CD4-positive, alpha-beta memory T cell (primary cell): ENCODE data around the gene SLC22A5. TPM values are rescaled to one million over a fixed set of nuclear protein-coding genes. Genes with fewer than 3 reads are reported as not detected.

ENCODE experiments used
- CTCF ChIA-PET: fragments of 350-600 bp; sonication (Branson Sonifier 250); formaldehyde crosslinking; loops from one replicate; lab custom pipeline; 2021; ENCODE audit warnings: inconsistent platforms; ENCODE audit not compliant: partially characterized antibody; lab: Charles Lee
- POLR2A ChIA-PET: fragments of 350-600 bp; sonication (Branson Sonifier 250); formaldehyde crosslinking; loops from one replicate; lab custom pipeline; 2021; ENCODE audit not compliant: partially characterized antibody; lab: Charles Lee
- DNase-seq, 5 donors: peaks; one replicate each; pipeline versions ENCODE4 v3.0.0 to v3.0.0-alpha.2; 2020 to 2022; ENCODE audit warnings: mixed read lengths in 1 of 5
- H3K27ac ChIP-seq: one replicate; pipeline ENCODE4 v1.7.0; 2013; ENCODE audit warnings: low read depth, low read length
- H3K27me3 ChIP-seq: 2 replicates; pipeline ENCODE4 v1.7.0; 2013; ENCODE audit warnings: mild to moderate bottlenecking, low read length, moderate library complexity; ENCODE audit not compliant: insufficient read depth
- H3K36me3 ChIP-seq: 2 replicates; pipeline ENCODE4 v1.7.0; 2013; ENCODE audit warnings: mild to moderate bottlenecking, low read length, moderate library complexity; ENCODE audit not compliant: insufficient read depth
- H3K4me1 ChIP-seq: 2 replicates; pipeline ENCODE4 v1.7.0; 2013; ENCODE audit warnings: mild to moderate bottlenecking, low read length, moderate library complexity; ENCODE audit not compliant: insufficient read depth
- H3K4me3 ChIP-seq, 2 donors: one replicate each; pipeline ENCODE4 v1.7.0; 2013; ENCODE audit warnings: low read length in 2 of 2, mild to moderate bottlenecking in 1 of 2
- H3K9me3 ChIP-seq, 2 donors: one replicate each; pipeline ENCODE4 v1.7.0; 2013; ENCODE audit warnings: low read length in 2 of 2, control low read depth in 1 of 2; ENCODE audit not compliant: control insufficient read depth in 1 of 2
- H3K27ac Mint-ChIP-seq, 7 donors: one replicate each; pipeline ENCODE4 v1.8.0; 2020 to 2021; ENCODE audit warnings: mixed read lengths in 7 of 7, mild to moderate bottlenecking in 6 of 7, inconsistent platforms in 3 of 7, moderate library complexity in 3 of 7
- H3K27me3 Mint-ChIP-seq, 2 donors: one replicate each; pipeline ENCODE4 v1.8.0; 2020 to 2021; ENCODE audit warnings: mixed read lengths in 2 of 2
- H3K36me3 Mint-ChIP-seq, 2 donors: one replicate each; pipeline ENCODE4 v1.8.0; 2020 to 2021; ENCODE audit warnings: mixed read lengths in 2 of 2, inconsistent platforms in 1 of 2, mild to moderate bottlenecking in 1 of 2
- H3K4me1 Mint-ChIP-seq, 4 donors: one replicate each; pipeline ENCODE4 v1.8.0; 2020 to 2021; ENCODE audit warnings: mixed read lengths in 4 of 4, mild to moderate bottlenecking in 1 of 4
- H3K4me3 Mint-ChIP-seq, 8 donors: one replicate each; pipeline ENCODE4 v1.8.0; 2020 to 2021; ENCODE audit warnings: mixed read lengths in 8 of 8, mild to moderate bottlenecking in 7 of 8, moderate library complexity in 6 of 8, inconsistent platforms in 3 of 8
- H3K9me3 Mint-ChIP-seq, 8 donors: one replicate each; pipeline ENCODE4 v1.8.0; 2020 to 2021; ENCODE audit warnings: mixed read lengths in 8 of 8, mild to moderate bottlenecking in 5 of 8, inconsistent platforms in 3 of 8, moderate library complexity in 1 of 8
- intact Hi-C: fragments of 100-400 bp; cut with micrococcal nuclease; formaldehyde crosslinking; loops from one replicate; pipeline ENCODE4 v1.15.1; 2023
- polyA plus RNA-seq, 2 donors: library from polyadenylated mRNA; unstranded; fragments of 300-500 nt; fragmentation: Illumina TruSeq; gene quantifications; one replicate each; pipeline ENCODE4 v1.2.3, GENCODE V29; 2021
- total RNA-seq, 2 experiments: library from RNA; stranded (reverse); gene quantifications; one replicate each; pipeline ENCODE4 v1.2.3, GENCODE V29; 2021

SLC22A5 gene
- total and polyA plus RNA-seq, 4 experiments from 2014 or later = 1.9 to 10.0 (median 5.9) TPM

DNA sequence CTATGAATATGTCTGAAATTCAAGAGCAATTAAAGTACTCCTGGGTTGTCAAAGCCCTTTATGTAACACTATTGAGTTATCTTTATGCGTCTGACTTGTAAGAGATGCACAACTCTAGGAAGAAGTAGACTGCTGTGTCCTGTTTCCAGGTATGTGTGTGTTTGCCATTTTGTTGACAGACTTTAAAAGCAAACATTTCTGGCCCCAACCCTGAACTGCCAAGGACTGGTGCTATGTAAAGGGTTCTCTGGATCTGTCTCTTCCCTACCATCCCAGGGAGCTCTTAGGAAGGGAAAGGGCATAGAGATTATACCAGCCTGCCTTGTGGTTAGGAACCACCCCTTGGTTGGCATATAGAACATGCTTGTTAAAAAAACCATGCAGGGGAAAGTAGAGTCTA, 12.1 kb downstream of the SLC22A5 start:
- Histone ChIP-seq H3K4me3 (no peak overlapping the region), H3K9me3 (no peaks in the 10 kb centered on the region), H3K27me3 (no peaks in the 10 kb centered on the region), H3K4me1 (peaks cover 17% of the 10 kb centered on the region), H3K27ac (no peak overlapping the region), H3K36me3 (no peaks in the 10 kb centered on the region)
- Mint-ChIP-seq H3K36me3 (no peaks in the 10 kb centered on the region), H3K27ac (no peak overlapping the region), H3K4me1 (peaks cover 12 to 18% (median 16%) of the 10 kb centered on the region in 4 donors), H3K9me3 (no peaks in the 10 kb centered on the region), H3K4me3 (no peak overlapping the region), H3K27me3 (no peaks in the 10 kb centered on the region)
- intact Hi-C loops = loop anchor here (10.0 kb wide), 1 partner anchor 317 kb away; the partner anchor contains the start of gene IL3
- ChIA-PET POLR2A (interaction anchor here (1.4 kb wide), 1 partner anchor 12 kb away, joined by 3 read pairs; the partner anchor contains the start of gene SLC22A5), CTCF (interaction anchor here (1.4 to 16.9 kb wide), 2 partner anchors 119 to 439 kb away, joined by 4 to 543 read pairs; no protein-coding TSS in a partner anchor)
- DNase-seq = no peak

GRCh38 chr5:132383261-132383660, 13.8 kb downstream of the SLC22A5 start:
- Histone ChIP-seq H3K9me3 (no peaks in the 10 kb centered on the region), H3K27me3 (no peaks in the 10 kb centered on the region), H3K4me3 (no peak overlapping the region), H3K4me1 (peaks cover 20% of the 10 kb centered on the region), H3K27ac (no peak overlapping the region), H3K36me3 (no peaks in the 10 kb centered on the region)
- POLR2A ChIA-PET = interaction anchor here (1.4 kb wide), 1 partner anchor 13 kb away, joined by 5 read pairs; the partner anchor contains the start of gene SLC22A5
- Mint-ChIP-seq H3K9me3 (no peaks in the 10 kb centered on the region), H3K4me3 (no peak overlapping the region), H3K4me1 (peaks cover 15 to 30% (median 22%) of the 10 kb centered on the region in 4 donors), H3K27me3 (no peaks in the 10 kb centered on the region), H3K27ac (no peak overlapping the region), H3K36me3 (no peaks in the 10 kb centered on the region)
- intact Hi-C loops = loop anchor here (10.0 kb wide), 1 partner anchor 318 kb away; the partner anchor contains the start of gene IL3
- CTCF ChIA-PET = interaction anchor here (1.4 to 16.9 kb wide), 4 partner anchors 96 to 439 kb away, joined by 3 to 543 read pairs (median 4); partner anchors contain the start of gene IRF1
- no peak for DNase-seq

DNA sequence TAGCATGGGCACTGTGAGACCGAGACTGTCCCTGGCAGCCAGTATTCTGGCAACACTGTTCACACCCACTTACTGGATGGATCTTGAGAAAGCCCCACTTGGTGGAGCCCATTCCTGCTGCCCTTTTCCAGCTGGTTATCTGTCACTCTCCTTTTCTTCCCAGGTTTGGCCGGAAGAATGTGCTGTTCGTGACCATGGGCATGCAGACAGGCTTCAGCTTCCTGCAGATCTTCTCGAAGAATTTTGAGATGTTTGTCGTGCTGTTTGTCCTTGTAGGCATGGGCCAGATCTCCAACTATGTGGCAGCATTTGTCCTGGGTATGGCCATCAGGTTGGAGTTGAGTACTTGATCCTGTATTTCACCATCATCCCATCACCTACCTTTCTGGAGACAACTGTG, 14.5 kb downstream of the SLC22A5 start:
- Mint-ChIP-seq H3K9me3 (no peaks in the 10 kb centered on the region), H3K4me1 (peaks cover 15 to 30% (median 25%) of the 10 kb centered on the region in 4 donors), H3K4me3 (no peak overlapping the region), H3K27ac (no peak overlapping the region), H3K27me3 (no peaks in the 10 kb centered on the region), H3K36me3 (no peaks in the 10 kb centered on the region)
- POLR2A ChIA-PET = no interaction called here
- peaks cover 20% of the 10 kb centered on the region for H3K4me1 ChIP-seq
- H3K36me3 ChIP-seq = no peaks in the 10 kb centered on the region
- no peak overlapping the region for H3K4me3 ChIP-seq
- intact Hi-C loops = loop anchor here (10.0 kb wide), 1 partner anchor 319 kb away; the partner anchor contains the start of gene IL3
- no peak overlapping the region for H3K27ac ChIP-seq
- CTCF ChIA-PET = interaction anchor here (1.7 to 16.9 kb wide), 4 partner anchors 106 to 438 kb away, joined by 4 to 543 read pairs (median 43); partner anchors contain the start of gene IRF1
- no peaks in the 10 kb centered on the region for H3K9me3 ChIP-seq
- no peak for DNase-seq
- no peaks in the 10 kb centered on the region for H3K27me3 ChIP-seq

- POLR2A ChIA-PET = interaction anchor here (0.8 kb wide), 1 partner anchor 71 kb away, joined by 3 read pairs; no protein-coding TSS in a partner anchor
- H3K4me3 ChIP-seq = no peak overlapping the region
- DNase-seq = no peak
Measured at GRCh38 chr5:132384506-132385050, 15.1 kb downstream of the SLC22A5 start.

GRCh38 chr5:132385326-132386105, 16.0 kb downstream of the SLC22A5 start:
- Mint-ChIP-seq H3K4me3 (peak overlapping the region in 2 of 8 donors; percentile 10 to 43), H3K27ac (peak overlapping the region in 6 of 7 donors; percentile 26 to 87 (median 53)), H3K4me1 (peaks cover 20 to 41% (median 31%) of the 10 kb centered on the region in 4 donors), H3K9me3 (no peaks in the 10 kb centered on the region), H3K36me3 (no peaks in the 10 kb centered on the region), H3K27me3 (no peaks in the 10 kb centered on the region)
- Histone ChIP-seq H3K9me3 (no peaks in the 10 kb centered on the region), H3K4me3 (no peak overlapping the region), H3K27me3 (no peaks in the 10 kb centered on the region), H3K36me3 (no peaks in the 10 kb centered on the region), H3K27ac (no peak overlapping the region), H3K4me1 (peaks cover 20% of the 10 kb centered on the region)
- ChIA-PET POLR2A (interaction anchor here (0.9 to 8.6 kb wide), 9 partner anchors 16 to 113 kb away, joined by 3 to 151 read pairs (median 8); partner anchors contain the start of genes IRF1 and SLC22A5), CTCF (interaction anchor here (0.8 to 16.9 kb wide), 24 partner anchors 11 to 435 kb away, joined by 3 to 543 read pairs (median 7); partner anchors contain the start of genes IRF1 and SLC22A5)
- intact Hi-C loops = loop anchor here (1.0 to 10.0 kb wide), 8 partner anchors 26 to 498 kb away; partner anchors contain the start of gene IL3
- DNase-seq = peak; percentile 70 to 76 (median 73)

More at GRCh38 chr5:132384506-132385050, 15.1 kb downstream of the SLC22A5 start:
- Histone ChIP-seq H3K9me3 (no peaks in the 10 kb centered on the region), H3K27ac (no peak overlapping the region), H3K36me3 (no peaks in the 10 kb centered on the region), H3K4me1 (peaks cover 20% of the 10 kb centered on the region), H3K27me3 (no peaks in the 10 kb centered on the region)
- Mint-ChIP-seq H3K27ac (no peak overlapping the region), H3K4me3 (no peak overlapping the region), H3K36me3 (no peaks in the 10 kb centered on the region), H3K9me3 (no peaks in the 10 kb centered on the region), H3K4me1 (peaks cover 15 to 33% (median 27%) of the 10 kb centered on the region in 4 donors), H3K27me3 (no peaks in the 10 kb centered on the region)
- CTCF ChIA-PET = interaction anchor here (1.7 to 16.9 kb wide), 3 partner anchors 106 to 436 kb away, joined by 4 to 543 read pairs (median 82); partner anchors contain the start of gene IRF1
- intact Hi-C loops = loop anchor here (1.0 to 10.0 kb wide), 4 partner anchors 112 to 499 kb away; partner anchors contain the start of gene IL3

DNA sequence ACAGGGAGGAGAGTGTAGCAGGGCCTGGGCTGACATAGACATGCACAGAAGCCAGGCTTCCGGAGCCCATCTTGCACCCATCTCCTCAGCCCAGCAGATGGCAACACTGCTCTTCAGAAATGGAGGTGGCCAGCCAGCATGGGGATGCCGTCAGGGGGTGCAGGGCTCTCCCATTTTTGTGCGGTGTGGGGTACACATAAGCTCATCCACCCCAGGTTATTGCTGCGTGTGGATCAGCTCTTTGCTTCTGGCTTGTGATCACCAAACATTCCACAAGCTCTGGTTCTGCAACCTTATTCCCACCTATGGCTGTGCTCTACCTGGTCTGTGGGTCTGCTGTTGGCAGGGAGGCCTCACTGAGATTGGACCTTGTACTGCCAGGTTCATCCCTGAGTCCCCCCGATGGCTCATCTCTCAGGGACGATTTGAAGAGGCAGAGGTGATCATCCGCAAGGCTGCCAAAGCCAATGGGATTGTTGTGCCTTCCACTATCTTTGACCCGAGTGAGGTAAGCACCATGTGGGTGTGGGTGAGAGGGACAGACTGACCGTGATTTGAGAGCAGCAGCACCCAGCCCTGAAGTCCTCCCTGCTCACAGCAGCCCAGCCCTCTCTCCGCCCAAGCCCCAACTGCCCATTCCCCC, 17.3 kb downstream of the SLC22A5 start:
- H3K27ac ChIP-seq = no peak overlapping the region
- intact Hi-C loops = loop anchor here (1.0 to 10.0 kb wide), 6 partner anchors 25 to 328 kb away; partner anchors contain the start of gene IL3
- H3K9me3 ChIP-seq = no peaks in the 10 kb centered on the region
- Mint-ChIP-seq H3K36me3 (peaks cover 0 to 1% of the 10 kb centered on the region in 2 donors), H3K27me3 (no peaks in the 10 kb centered on the region), H3K4me1 (peaks cover 20 to 53% (median 33%) of the 10 kb centered on the region in 4 donors), H3K4me3 (peak overlapping the region in 1 of 8 donors; percentile 36), H3K9me3 (no peaks in the 10 kb centered on the region), H3K27ac (peak overlapping the region; percentile 22 to 88 (median 31))
- H3K4me1 ChIP-seq = peaks cover 20% of the 10 kb centered on the region
- CTCF ChIA-PET = interaction anchor here (0.7 to 16.9 kb wide), 38 partner anchors 10 to 496 kb away, joined by 3 to 543 read pairs (median 5); partner anchors contain the start of genes IRF1 and SLC22A5
- H3K36me3 ChIP-seq = no peaks in the 10 kb centered on the region
- H3K27me3 ChIP-seq = no peaks in the 10 kb centered on the region
- POLR2A ChIA-PET = interaction anchor here (0.6 to 8.6 kb wide), 21 partner anchors 9 to 117 kb away, joined by 3 to 151 read pairs (median 5); partner anchors contain the start of genes IRF1 and SLC22A5
- no peak overlapping the region for H3K4me3 ChIP-seq
- peak; percentile 75 to 80 (median 78) for DNase-seq
